Activated CD8-positive, alpha-beta memory T cell treated with anti-CD3 and anti-CD28 coated beads for 1 hour (primary cell): Measurements from ENCODE around the gene CLCN6.
A peak's percentile ranks its signal among the peaks of the same experiment; 100 is the strongest.

Experiments used
- DNase-seq, 2 donors: peaks; one replicate each; pipeline ENCODE4 v3.0.0-alpha.2; 2020; ENCODE audit warnings: low read depth in 1 of 2; ENCODE audit errors: extremely low read depth in 1 of 2

Gene CLCN6

DNA sequence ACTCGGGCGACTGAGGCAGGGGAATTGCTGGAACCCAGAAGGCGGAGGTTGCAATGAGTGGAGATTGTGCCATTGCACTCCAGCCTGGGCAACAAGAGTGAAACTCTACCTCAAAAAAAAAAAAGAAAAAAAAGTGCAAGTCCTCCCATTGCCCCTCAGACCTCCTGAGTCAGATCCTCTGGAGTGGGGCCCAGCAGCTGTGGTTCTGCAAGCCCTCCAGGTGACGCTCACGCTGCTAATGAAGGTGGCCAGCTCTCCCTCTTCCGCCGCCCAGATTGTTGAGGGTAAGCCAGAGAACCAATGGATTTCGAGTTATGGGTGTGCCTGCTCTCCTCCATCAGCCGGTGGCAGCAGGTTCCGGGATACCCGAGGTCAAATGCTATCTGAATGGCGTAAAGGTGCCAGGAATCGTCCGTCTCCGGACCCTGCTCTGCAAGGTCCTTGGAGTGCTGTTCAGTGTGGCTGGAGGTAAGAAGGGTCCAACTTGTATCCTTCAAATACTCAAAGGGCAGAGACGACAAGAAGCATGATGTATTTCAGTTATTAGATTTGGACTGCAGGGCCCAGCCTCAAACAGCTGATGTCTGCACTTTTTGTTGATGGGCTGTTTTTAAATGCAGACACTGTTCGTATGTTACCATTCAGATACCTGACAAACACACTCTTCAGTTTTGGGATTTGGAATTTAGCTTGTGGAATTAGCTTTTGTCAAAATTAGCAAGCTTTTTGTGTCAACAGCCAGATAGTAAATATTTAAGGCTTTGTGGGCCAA, 17.6 kb downstream of the CLCN6 start:
- DNase-seq, result no peak

GRCh38 chr1:11825131-11825530, 19.1 kb downstream of the CLCN6 start:
- DNase-seq, result no peak

DNA sequence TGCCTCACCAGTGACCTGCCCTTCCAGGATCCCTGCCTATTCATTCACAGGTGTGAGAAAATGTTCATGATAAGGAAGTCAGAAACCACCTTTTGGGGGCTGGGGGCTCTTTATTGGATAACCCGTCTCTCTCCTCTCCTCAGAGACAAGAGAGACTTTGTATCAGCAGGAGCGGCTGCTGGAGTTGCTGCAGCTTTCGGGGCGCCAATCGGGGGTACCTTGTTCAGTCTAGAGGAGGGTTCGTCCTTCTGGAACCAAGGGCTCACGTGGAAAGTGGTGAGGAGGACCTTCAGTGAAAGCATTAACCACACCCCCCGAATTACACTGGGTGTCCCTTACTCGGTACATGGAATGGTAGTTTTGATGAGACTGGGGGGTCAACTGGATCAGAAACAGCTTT, 21.0 kb downstream of the CLCN6 start:
- DNase-seq, result no peak

GRCh38 chr1:11828511-11828910, 22.5 kb downstream of the CLCN6 start:
- no peak for DNase-seq

DNA sequence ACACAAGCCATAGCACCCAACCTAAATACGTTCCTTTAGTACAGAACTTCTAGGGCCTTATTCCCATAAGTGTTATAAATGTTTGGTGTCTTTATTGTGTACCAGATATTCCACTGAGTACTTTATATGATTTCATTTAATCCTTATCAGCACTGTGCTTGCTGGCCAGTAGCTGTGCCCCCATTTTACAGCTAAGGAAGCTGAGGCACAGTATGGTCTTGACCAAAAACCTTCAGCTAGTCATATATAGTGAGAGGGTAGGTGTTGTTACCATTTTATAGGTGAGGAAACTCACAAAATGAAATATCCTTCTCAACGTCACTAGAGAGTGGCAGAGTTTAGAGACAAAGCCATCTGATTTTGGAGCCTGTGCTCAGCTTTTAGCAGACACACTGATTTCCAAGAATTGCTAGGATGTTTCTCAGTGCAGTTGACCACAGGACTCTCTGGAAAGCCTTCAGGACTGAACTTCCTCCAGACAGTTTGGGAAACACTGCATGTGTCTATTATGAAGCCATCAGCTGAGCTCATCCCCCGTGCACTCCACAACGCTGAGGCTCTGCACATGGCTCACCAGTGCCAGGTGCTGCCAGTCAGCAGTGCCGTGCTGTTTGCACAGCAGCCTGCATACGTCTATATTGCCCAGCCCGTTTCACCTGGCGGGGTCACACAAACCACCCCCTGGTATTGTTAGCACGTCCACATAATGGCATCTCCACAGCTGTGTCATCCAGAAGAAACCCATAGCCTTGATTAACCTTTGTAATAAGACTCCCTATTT, 26.1 kb downstream of the CLCN6 start:
- no peak for DNase-seq

GRCh38 chr1:11833497-11833896, 27.5 kb downstream of the CLCN6 start:
- DNase-seq, result no peak

GRCh38 chr1:11833900-11834299, 27.9 kb downstream of the CLCN6 start:
- no peak for DNase-seq

DNA sequence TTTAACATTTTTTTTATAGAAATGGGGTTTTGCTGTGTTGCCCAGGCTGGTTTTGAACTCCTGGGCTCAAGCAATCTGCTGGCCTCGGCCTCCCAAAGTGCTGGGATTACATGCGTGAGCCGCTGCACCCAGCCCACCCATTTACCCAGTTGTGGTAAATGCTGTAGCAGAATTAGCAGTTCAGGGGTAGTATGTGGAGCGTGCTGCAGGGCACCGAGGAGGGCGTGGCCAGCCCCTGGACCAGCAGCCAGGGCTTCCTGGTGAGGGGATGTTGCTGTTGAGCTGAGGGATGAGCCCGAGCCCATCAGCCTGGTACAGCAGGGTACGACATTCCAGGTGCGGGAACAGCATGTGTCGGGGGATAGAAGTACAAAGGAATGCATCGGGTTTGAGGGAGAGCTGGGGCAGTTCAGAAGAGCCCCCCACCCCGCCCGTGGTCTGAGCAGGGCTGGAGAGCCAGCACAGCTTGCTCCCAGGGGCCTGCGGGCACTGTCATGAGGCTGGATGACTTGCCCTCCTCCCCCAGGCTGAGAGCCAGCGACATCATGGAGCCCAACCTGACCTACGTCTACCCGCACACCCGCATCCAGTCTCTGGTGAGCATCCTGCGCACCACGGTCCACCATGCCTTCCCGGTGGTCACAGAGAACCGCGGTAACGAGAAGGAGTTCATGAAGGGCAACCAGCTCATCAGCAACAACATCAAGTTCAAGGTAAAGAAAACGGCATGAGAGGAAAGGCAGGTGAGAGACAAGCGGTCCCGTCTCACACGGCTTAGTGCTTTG, 29.6 kb downstream of the CLCN6 start:
- DNase-seq, result no peak

- no peak for DNase-seq
Observed at GRCh38 chr1:11836955-11837766, 31.2 kb downstream of the CLCN6 start.

DNA sequence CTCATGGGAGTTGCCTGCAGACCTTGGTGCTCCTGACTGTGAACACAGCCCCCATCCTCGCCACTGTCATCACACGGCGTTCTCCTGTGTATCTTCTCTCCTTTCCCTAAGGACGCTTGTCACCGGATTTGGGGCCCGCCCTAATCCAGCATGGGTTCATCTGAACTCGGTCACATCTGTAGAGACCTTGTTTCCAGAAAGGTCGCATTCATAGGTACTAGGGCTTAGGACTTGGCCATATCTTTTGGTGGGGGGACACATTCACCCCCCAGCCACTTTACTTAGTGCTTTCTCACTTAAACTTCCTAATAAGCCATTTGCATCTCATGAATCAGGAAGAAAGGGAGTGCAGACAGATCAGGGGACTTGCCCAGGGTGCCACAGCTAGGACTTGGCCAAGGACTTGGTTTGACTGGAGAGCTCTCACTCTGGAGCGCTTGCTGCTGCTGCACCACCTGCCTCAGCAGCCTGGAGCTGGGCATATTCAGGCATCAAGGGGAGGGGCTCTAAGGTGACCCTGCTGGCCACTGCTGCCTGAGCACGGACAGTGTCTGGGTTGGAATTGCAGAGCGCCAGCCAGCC, 31.9 kb downstream of the CLCN6 start:
- DNase-seq, result no peak

DNA sequence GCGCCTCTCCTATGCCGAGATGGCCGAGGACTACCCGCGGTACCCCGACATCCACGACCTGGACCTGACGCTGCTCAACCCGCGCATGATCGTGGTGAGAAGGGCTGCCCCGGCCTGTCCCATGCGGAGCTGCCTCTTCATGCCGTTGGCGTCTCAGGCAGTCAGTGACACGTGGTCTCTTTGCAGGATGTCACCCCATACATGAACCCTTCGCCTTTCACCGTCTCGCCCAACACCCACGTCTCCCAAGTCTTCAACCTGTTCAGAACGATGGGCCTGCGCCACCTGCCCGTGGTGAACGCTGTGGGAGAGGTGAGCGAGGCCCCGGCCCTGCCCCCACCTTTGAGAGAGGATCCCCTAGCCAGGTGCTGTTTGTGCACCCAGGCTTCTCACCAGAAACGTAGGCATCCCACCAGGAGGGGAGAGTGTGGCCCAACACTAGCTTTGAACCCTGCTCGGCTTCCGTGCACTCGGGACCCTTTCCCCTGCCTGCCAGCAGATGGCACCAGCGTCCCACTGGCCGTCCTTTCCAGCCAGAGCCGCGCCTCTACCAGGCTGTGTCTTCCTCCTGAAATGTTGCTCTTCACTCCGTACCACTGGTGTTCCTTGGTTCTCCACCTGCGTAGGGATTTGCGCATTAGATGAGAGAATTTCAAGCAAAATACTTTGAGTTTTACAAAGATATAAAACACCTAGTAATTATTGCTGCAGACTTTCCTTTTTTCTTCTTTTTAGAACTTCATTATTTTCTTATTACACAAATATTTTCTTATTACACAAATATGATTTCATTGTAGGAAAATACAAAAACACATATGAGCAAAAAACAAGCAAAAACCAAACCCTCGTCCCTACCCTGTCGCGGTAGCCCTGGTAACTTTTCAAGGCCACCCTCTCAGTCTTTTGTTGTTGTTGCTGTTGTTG, 32.6 kb downstream of the CLCN6 start:
- peak; percentile 50 to 60 for DNase-seq

- DNase-seq, result no peak
Observed at GRCh38 chr1:11839727-11840705, 34.0 kb downstream of the CLCN6 start.

GRCh38 chr1:11841245-11842153, 35.5 kb downstream of the CLCN6 start:
- no peak for DNase-seq

DNA sequence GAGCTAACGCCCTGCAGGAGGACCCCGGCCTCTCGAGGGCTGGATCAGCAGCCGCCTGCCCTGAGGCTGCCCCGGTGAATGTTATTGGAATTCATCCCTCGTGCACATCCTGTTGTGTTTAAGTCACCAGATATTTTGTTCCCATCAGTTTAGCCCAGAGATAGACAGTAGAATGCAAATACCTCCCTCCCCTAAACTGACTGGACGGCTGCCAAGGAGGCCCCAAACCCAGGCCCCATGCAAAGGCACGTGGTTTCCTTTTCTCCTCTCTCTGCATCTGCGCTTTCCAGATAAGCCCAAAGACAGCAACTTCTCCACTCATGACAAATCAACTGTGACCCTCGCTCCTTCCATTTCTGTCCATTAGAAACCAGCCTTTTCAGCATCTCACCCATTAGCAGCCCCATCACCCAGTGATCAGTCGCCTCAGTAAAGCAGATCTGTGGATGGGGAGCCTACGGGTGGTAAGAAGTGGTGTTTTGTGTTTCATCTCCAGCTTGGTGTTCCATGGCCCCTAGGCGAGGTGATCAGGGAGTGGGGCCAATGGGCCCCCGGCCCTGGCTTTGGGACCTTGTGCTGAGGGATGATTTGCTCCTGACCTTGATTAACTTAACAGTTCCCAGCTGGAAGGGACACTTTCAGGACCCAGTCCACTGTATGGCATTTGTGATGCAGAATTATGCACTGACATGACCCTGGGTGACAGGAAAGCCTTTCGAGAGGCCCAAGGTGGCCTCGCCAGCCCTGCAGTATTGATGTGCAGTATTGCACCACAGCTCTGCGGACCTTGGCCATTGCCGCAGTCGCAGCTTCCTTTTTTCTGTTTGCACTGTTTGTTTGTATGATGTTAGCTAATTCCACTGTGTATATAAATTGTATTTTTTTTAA, 36.4 kb downstream of the CLCN6 start:
- DNase-seq, result no peak

DNA sequence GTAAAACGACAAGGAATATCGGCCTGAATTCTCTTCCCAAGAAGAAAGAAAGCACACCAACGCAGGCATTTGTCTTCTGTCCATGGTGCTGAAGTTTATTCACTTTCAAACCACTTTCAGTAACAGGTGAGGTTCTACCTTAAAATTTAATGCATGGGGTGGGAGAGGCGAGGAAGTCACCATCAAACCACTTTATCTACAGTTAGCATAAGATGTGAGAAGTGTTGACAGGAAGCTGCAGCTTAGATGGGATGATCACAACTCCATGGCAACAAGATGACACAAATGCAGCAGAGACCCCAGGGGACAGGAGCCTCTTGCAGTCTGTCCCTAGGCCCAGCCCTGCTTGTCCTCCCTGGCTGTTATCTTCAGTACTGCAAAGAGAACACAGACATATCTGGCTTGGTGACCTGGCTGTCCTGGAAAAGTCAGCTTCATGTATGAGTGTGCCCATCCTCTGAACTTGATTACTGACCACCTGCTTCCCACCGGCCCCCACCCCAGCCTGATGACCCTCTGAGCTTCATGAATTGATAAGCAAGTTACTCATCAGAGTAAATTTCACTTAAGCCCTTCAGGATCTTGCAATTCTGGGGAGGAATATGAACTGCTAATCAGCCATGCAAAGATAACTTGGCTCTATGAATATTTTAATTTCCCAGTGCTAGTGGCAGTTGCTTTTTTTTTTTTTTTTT, 39.8 kb downstream of the CLCN6 start:
- no peak for DNase-seq
